ENCODE measurements around the gene LONRF2.

GRCh38 chr2:100266126-100266525, 56.2 kb downstream of the LONRF2 start:
- no peak for TF ChIP-seq CEBPB (IDR thresholded peaks at IDR 0.05; ENCODE audit: low read depth)
- TF ChIP-seq POLR2A (IDR thresholded peaks at IDR 0.05; ENCODE audit: borderline replicate concordance, extremely low read depth, insufficient read depth, insufficient read length), result no peak
- no peak for TF ChIP-seq CTCF (IDR thresholded peaks at IDR 0.05 in 2 of 3, conservative IDR thresholded peaks at IDR 0.05 in 1 of 3; ENCODE audit: borderline replicate concordance in 1 of 3, insufficient read depth in 1 of 3, low read depth in 2 of 3, low read length in 2 of 3)
- TF ChIP-seq, protein P1, sequence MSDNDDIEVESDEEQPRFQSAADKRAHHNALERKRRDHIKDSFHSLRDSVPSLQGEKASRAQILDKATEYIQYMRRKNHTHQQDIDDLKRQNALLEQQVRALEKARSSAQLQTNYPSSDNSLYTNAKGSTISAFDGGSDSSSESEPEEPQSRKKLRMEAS (IDR thresholded peaks at IDR 0.05), result no peak
- no peak for TF ChIP-seq JUND (IDR thresholded peaks at IDR 0.05)
- TF ChIP-seq EGR1 (IDR thresholded peaks at IDR 0.05; ENCODE audit: low read depth), result no peak
- TF ChIP-seq ATF3 (IDR thresholded peaks at IDR 0.05), result no peak

Data from HCT116 (cell line).